ENCODE data around the gene ASF1A.

The ASF1A gene

GRCh38 chr6:118882314-118882905 lies 11.5 kb upstream of the ASF1A start:
- no peak for DNase-seq

DNA sequence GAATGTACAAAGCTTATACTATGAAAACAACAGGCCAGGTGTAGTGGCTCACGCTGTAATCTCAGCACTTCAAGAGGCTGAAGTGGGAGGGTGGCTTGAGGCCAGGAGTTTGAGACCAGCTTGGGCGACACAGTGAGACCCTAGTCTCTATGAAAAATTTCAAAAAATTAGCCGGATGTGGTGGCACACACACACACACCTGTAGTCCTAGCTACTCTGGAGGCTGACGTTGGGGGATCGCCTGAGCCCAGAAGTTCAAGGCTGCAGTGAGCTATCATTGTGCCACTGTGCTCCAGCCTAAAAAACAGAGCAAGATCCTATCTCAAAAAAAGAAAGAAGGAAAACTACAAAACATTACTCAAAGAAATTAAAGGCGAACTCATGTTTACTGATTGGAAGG lies 7.3 kb upstream of the ASF1A start:
- no peak for DNase-seq

- DNase-seq = no peak
Measured at GRCh38 chr6:118889163-118889562, 4.8 kb upstream of the ASF1A start.

- DNase-seq = no peak
Measured at GRCh38 chr6:118890997-118891790, 2.8 kb upstream of the ASF1A start.

GRCh38 chr6:118892355-118892991 lies 1.5 kb upstream of the ASF1A start:
- DNase-seq = peak; percentile 27

DNA sequence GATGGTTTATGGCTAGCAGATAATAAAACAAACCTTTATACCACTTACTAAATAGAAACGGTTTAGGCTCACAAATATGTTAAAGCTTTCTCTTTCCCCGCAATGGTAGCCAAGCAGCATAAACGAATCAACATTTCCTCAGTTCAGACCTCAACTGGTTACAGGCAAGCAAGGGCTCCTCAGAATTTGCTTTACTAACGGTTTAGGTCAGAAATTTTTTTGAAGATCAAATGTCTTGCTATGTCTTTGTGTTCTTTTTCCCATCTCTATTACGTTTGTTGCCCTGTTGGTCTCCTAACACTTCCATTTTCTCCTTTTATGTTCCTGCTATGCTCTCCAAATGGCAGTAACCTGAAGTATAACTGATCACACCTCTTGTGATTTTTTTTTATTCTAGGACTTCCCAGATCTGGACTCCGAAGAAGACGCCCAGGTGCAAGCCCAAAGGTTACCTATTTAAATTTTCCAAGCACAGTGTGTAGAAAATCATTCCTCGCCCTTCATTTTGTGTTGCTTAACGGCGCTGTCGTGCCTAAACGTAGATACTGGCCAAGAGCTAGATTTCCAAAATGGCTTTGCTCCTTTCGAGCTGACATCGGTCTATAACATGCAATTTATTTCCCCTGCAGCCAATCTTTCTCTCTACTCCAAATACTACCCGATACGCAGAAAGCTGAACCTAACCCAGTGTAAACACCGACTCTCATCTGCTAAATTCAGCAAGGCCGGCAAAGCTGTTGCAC lies 717 bp upstream of the ASF1A start:
- DNase-seq = no peak

DNA sequence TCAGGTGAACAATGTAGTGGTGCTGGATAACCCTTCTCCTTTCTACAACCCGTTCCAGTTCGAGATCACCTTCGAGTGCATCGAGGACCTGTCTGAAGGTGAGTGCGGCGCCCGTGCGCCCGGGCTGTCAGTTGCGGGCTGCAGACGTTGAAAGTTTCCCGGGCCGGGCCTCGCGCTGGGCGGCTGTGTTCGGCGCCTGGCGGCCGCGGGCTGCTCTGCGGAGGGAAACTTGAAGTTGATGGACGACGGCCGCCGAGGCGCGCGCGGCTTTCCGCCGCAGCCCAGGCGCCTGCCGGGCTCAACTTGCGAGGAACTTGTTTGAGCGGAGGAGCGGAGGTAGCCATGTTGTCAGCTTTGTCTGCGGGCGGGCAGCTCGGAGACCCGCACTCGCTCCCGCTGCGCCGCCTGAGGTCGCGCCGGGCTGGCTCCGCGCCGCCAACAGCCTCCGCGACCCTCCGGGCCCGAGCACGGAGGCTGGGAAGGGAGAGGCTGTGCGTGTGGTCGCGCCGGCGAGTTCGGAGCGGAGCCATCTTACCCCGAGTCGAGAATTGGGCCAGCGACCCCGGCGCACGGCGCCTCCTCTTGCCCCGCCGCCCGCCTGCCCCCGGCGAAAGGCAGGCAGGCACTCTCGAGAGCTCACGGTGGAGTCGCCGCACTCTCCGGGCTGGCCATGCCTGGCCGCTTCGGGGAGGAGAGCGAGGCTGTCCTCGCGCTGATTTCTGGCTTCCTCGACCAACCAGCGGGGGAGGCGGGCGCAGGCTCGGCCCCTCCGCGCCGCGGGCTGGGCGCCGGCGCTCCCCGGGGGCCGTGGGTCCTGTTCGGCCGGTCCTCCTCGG lies 691 bp downstream of the ASF1A start:
- no peak for DNase-seq

GRCh38 chr6:118895261-118895560 lies 1.3 kb downstream of the ASF1A start:
- no peak for DNase-seq

DNA sequence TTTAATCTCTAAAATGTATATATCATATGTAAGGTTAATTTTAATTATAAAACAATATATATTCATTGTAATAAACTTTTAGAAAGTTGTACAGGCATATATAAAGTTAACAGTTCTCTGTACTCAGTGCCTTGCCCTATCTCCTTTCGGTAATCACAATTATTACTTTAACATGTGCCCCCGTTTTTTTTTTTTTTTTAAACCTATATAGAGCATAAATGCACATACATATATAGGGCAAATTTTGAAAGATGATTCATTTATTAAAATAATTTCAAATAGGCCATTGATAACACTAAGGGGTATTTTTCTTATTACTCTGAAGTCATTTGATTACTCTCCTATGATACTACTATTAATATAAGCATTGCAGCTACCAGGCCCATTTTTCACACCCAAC lies 1.9 kb downstream of the ASF1A start:
- no peak for DNase-seq

DNA sequence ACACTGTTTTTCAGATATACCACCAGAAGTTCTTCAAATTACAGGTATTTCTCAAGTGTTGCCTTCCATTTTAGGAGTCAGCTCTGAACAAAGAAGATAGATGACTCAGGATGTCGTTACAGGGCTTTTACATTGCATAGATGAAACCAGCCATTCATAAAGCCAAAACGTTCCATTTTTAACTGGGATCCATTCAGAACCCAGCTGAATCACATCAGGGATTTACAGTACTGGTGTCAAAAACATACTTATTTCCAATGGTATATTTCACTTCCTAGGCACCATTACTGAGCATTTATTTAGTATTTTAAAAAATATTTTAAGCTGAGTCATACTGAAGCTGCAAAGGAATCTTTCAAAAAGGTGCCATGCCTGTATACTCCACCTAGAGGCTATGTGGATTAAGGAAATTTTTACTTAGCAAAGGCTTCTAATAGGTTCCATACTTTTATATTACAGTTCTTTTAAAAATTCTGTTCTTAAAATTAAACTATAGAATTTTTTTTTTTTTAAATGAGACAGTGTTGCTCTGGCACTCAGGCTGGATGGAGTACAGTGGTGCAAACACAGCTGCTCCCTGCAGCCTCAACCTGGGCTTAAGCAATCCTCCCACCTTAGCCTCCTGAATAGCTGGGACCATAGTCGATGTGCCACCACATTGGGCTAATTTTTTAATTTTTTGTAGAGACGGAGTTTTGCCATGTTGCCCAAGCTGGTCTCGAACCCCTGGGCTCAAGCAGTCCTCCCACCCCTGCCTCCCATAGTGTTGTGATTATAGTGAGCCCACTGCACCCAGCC lies 2.6 kb downstream of the ASF1A start:
- peak; percentile 51 for DNase-seq

DNA sequence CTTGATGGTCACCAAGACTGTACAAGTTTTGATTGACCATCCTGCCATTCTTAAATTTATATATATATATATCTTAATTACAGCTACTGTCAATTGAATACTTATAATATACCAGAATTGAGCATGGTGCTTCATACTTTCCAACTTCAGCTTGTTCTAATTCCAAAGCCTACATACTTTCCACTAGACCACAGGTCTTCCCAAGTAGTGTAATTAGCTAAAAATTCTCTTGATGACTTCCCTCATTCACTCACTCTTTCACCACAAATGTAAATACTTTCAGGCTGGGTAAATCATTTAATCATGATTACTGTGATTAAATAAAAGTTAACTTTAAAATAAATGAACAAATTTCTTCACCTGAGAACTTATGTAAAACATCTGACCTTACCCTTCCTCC lies 3.4 kb downstream of the ASF1A start:
- DNase-seq = no peak

DNA sequence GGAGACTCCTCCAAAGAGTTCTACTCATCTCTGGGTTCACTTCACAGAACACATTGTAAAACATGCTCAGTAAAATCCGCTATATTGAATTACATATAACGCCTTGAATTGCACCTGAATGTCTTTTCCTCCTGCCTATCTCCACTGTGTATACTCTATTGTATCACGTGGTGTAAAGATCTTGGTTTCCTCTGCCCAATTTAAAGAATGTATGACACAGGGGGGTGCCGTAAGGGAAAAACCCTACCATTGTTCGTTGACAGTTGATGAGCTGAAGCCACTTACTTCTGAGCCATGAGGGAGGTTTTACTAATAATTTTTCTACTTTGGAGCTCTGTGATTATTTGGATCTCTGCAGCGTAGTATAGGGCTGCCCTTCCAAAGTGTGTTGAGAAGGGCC lies 6.0 kb downstream of the ASF1A start:
- DNase-seq = no peak

DNA sequence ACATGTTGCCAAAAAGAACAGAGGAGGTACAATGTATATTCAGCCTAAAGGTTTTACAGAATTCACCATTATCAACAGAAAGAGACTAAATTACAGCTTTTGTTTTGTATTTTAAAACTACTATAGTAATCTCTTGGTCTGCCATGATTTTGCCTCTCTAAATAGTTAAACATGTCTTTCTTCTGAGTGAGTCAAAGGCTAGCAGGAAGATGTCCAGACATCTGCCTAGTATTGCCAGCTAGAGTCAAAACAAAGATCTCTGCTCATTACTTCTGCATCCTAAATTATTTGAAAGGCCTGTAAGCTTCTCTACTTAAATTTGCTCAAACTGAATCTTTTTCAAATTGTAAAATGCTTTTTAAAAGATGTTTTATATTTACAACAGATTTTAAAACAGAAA lies 8.8 kb downstream of the ASF1A start:
- no peak for DNase-seq

- no peak for DNase-seq
Measured at GRCh38 chr6:118903138-118903537, 9.2 kb downstream of the ASF1A start.

DNA sequence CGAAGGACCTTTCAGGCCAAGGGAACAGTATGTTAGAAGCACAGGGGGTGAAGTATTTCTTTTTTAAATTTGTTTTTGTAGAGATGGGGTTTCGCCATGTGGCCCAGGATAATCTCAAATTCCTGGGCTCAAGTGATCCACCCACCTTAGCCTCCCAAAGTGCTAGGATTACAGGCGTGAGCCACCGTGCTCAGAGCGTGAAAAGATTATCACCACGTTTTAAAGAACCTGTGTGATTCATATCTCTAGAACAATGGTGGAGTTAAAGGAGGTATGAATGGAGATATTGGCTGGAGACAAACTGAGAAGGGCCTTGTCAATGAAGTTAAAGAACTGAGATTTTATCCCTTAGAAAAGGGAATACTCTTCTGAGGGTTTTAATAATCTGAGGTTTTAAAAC lies 9.7 kb downstream of the ASF1A start:
- no peak for DNase-seq

- no peak for DNase-seq
Measured at GRCh38 chr6:118905084-118905483, 11.1 kb downstream of the ASF1A start.

- no peak for DNase-seq
Measured at GRCh38 chr6:118905851-118906250, 11.9 kb downstream of the ASF1A start.

DNA sequence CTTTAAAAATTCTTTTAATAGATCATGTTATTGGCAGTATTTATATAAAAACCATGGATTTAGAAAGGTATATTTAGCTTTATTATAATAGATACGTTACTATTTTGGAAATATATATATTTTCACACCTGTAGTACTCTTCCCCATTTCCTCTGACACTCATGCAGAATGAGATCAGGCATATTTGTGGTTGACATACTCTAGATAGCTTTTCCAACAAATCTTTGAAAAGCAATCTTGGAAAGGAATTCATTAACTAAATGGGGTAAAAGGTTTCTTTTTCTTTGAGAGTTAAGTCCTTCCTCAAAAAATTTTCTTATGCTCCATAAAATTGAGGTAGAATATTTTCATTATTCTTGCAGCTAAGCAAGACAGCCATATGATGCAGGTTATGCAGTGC lies 14.5 kb downstream of the ASF1A start:
- no peak for DNase-seq

GRCh38 chr6:118912646-118913045 lies 18.7 kb downstream of the ASF1A start:
- DNase-seq = peak; percentile 34

DNA sequence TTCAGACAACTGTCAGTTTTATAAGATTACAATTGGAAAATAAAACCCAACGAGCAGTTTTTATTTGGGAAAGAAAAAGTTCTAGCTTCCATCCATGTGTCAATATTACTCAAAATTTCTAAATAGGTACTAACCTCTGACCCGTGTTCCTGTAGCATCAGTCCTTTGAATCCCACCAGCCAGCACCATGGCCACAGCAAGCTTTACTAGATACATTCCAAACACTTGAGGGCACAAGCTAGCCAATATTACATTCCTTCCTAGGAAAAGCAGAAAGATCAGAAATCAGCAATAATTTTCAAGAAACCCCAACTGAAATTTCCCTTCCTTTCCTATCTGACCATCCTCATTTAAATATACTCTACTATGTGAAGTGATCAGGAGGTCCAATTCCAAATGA lies 19.2 kb downstream of the ASF1A start:
- no peak for DNase-seq

DNA sequence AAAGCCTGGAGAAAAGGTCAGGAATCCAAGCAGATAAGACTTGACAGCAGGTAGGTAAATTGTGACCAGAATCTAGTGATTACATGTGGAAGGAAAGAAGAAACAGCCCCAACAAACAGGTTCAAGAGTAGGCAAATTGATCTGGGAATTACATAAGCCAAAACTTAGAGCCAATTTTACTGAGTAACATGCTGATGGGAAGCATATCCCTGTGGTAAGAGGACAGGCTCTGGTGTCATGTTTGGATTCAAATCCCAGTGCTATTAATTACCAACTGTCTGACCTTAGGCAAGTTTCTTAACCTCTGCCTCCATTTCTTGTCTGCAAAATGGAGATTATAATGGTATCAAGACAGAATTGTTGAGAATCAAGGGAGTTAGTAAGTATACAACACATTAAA lies 20.6 kb downstream of the ASF1A start:
- DNase-seq = no peak
